ENCODE data around the gene RAB11FIP3.
"Not testable (repeated sequence)": the region's sequence is repeated elsewhere in the genome, so short reads cannot be mapped to it uniquely, and the experiment has no call there.

RAB11FIP3 gene

GRCh38 chr16:425740-426114 is 278 bp downstream of the RAB11FIP3 start:
- DNase-seq = no peak

- no peak for DNase-seq
Measured at GRCh38 chr16:426115-426905, 861 bp downstream of the RAB11FIP3 start.

- DNase-seq = no peak
Measured at GRCh38 chr16:426906-427249, 1.4 kb downstream of the RAB11FIP3 start.

GRCh38 chr16:427250-427649 is 1.8 kb downstream of the RAB11FIP3 start:
- DNase-seq = no peak

GRCh38 chr16:430904-431303 is 5.5 kb downstream of the RAB11FIP3 start:
- no peak for DNase-seq

- no peak for DNase-seq
Measured at GRCh38 chr16:440627-441026, 15.2 kb downstream of the RAB11FIP3 start.

GRCh38 chr16:441447-441846 is 16.0 kb downstream of the RAB11FIP3 start:
- DNase-seq = no peak

- DNase-seq = no peak
Measured at GRCh38 chr16:442976-443375, 17.5 kb downstream of the RAB11FIP3 start.

- no peak for DNase-seq
Measured at GRCh38 chr16:444027-444426, 18.6 kb downstream of the RAB11FIP3 start.

GRCh38 chr16:445566-445965 is 20.1 kb downstream of the RAB11FIP3 start:
- no peak for DNase-seq

- no peak for DNase-seq
Measured at GRCh38 chr16:450385-450784, 24.9 kb downstream of the RAB11FIP3 start.

GRCh38 chr16:450785-451512 is 25.5 kb downstream of the RAB11FIP3 start:
- DNase-seq = no peak

GRCh38 chr16:454397-454940 is 29.0 kb downstream of the RAB11FIP3 start:
- no peak for DNase-seq

- DNase-seq = no peak
Measured at GRCh38 chr16:455453-455852, 30.0 kb downstream of the RAB11FIP3 start.

- DNase-seq = no peak
Measured at GRCh38 chr16:456891-457483, 31.5 kb downstream of the RAB11FIP3 start.

- no peak for DNase-seq
Measured at GRCh38 chr16:457732-458400, 32.4 kb downstream of the RAB11FIP3 start.

GRCh38 chr16:459761-460160 is 34.3 kb downstream of the RAB11FIP3 start:
- DNase-seq = no peak

- no peak for DNase-seq
Measured at GRCh38 chr16:460787-461186, 35.3 kb downstream of the RAB11FIP3 start.

GRCh38 chr16:463071-463470 is 37.6 kb downstream of the RAB11FIP3 start:
- no peak for DNase-seq

- DNase-seq = no peak
Measured at GRCh38 chr16:466651-467050, 41.2 kb downstream of the RAB11FIP3 start.

GRCh38 chr16:467249-467871 is 41.9 kb downstream of the RAB11FIP3 start:
- not testable (repeated sequence) for DNase-seq

- no peak for DNase-seq
Measured at GRCh38 chr16:468068-468821, 42.8 kb downstream of the RAB11FIP3 start.

All from CD4-positive, alpha-beta T cell treated with Interleukin-17A for 1 hour (primary cell).